K562 (cell line): ENCODE measurements around the gene DNAH1.

Source experiments
- BRCA1 ChIP-seq, 2 experiments: fragments of 450-650 bp in 1 of 2; sonication (generic) in 1 of 2; formaldehyde crosslinking in 1 of 2; IDR thresholded peaks; 2 replicates each; pipeline versions ENCODE4 v1.5.0 to v1.6.1; 2017 to 2020; ENCODE audit warnings: mild to moderate bottlenecking in 1 of 2, missing genetic modification reagents in 1 of 2
- EP300 ChIP-seq: IDR thresholded peaks from 2 replicates; pipeline ENCODE4 v1.6.1; 2012; ENCODE audit warnings: low read length, improper control_type of control experiment
- FOXK2 ChIP-seq, 2 experiments: fragments of 450-650 bp; IDR thresholded peaks in 1 of 2; conservative IDR thresholded peaks in 1 of 2; 2 replicates each; pipeline ENCODE4 v1.6.1; 2016; ENCODE audit warnings: low read depth in 2 of 2, mild to moderate bottlenecking in 1 of 2
- MAFK ChIP-seq: IDR thresholded peaks from 2 replicates; pipeline ENCODE4 v1.6.1; 2011; ENCODE audit warnings: low read length, improper control_type of control experiment
- MYC ChIP-seq, 2 experiments: fragments of 250-450 bp in 1 of 2; sonication (Bioruptor Pico) in 1 of 2; IDR thresholded peaks; 2 replicates each; pipeline versions ENCODE4 v1.5.1 to v1.6.1; 2012 to 2021; ENCODE audit warnings: low read depth in 2 of 2, borderline replicate concordance in 1 of 2, improper control_type of control experiment in 1 of 2, low read length in 1 of 2, mild to moderate bottlenecking in 1 of 2, moderate library complexity in 1 of 2
- RFX1 ChIP-seq: fragments of 450-650 bp; IDR thresholded peaks from 2 replicates; pipeline ENCODE4 v1.6.1; 2016; ENCODE audit warnings: mild to moderate bottlenecking, moderate library complexity
- ZBTB8A ChIP-seq: fragments of 450-650 bp; IDR thresholded peaks from 2 replicates; pipeline ENCODE4 v1.6.1; 2018; ENCODE audit warnings: mild to moderate bottlenecking, moderate library complexity; ENCODE audit not compliant: partially characterized antibody

DNA sequence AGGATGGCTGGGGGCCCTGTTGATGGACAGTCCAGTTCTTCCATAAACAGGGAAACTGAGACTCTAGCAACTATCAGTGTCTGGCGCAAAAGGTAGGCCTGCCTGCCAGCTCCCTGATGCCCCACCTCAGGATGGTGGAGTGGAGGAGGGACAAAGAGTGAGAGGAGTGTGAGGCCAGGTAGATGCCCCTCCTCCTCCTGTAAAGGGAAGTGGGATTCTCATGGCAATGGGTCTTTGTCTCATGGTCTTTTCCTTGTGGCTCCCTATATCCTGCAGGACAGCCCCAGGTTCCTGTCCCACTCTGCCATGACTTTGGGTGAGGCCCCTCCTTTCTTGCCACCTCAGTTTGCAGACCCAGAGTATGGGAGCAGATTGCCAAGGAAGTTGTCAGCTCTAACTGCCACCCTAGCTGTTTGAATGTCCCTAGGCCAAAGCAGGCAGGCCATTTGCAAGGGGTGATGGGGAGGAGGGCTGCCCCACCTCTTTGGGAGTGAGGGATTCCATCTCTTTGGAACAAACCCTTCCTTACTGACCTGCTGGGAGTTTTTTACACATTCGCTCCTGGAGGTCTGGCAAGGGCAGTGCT, 2.8 kb upstream of the DNAH1 start:
- TF ChIP-seq RFX1 = no peak
- no peak for TF ChIP-seq MYC (IDR thresholded peaks at IDR 0.05; ENCODE audit: low read depth, low read length)
- no peak for TF ChIP-seq MYC (CRISPR knock-in tag; IDR thresholded peaks at IDR 0.05; ENCODE audit: borderline replicate concordance, low read depth)
- TF ChIP-seq BRCA1 (IDR thresholded peaks at IDR 0.05) = no peak
- TF ChIP-seq BRCA1 (CRISPR knock-in tag; IDR thresholded peaks at IDR 0.05) = no peak
- TF ChIP-seq MAFK = no peak
- TF ChIP-seq FOXK2 (conservative IDR thresholded peaks at IDR 0.05 in 1 of 2, IDR thresholded peaks at IDR 0.05 in 1 of 2; ENCODE audit: low read depth in 2 of 2) = no peak
- no peak for TF ChIP-seq EP300
- no peak for TF ChIP-seq ZBTB8A
